Skeletal muscle tissue (tissue), 4 donors: ENCODE results near the gene KLHL29. TPM values are rescaled to one million over a fixed set of nuclear protein-coding genes. Genes with fewer than 3 reads are reported as not detected.

ENCODE experiments used
- H3K27ac ChIP-seq: one replicate; pipeline ENCODE4 v1.7.0; 2013; ENCODE audit warnings: mild to moderate bottlenecking, low read depth, low read length, inconsistent platforms
- H3K27me3 ChIP-seq, 3 donors: one replicate each; pipeline ENCODE4 v1.7.0; 2013; ENCODE audit warnings: low read length in 3 of 3; ENCODE audit not compliant: control insufficient read depth in 3 of 3, insufficient read depth in 3 of 3
- H3K36me3 ChIP-seq, 3 donors: one replicate each; pipeline ENCODE4 v1.7.0; 2013; ENCODE audit warnings: low read length in 3 of 3; ENCODE audit not compliant: control insufficient read depth in 3 of 3, insufficient read depth in 3 of 3
- H3K4me1 ChIP-seq, 3 donors: one replicate each; pipeline ENCODE4 v1.7.0; 2013; ENCODE audit warnings: low read length in 3 of 3, mild to moderate bottlenecking in 3 of 3; ENCODE audit not compliant: control insufficient read depth in 3 of 3, insufficient read depth in 3 of 3
- H3K4me3 ChIP-seq, 3 donors: one replicate each; pipeline ENCODE4 v1.7.0; 2013; ENCODE audit warnings: low read length in 3 of 3
- H3K9ac ChIP-seq, 3 donors: one replicate each; pipeline ENCODE4 v1.7.0; 2013; ENCODE audit warnings: low read length in 3 of 3, mild to moderate bottlenecking in 3 of 3, moderate library complexity in 2 of 3, low read depth in 1 of 3
- H3K9me3 ChIP-seq, 3 donors: one replicate each; pipeline ENCODE4 v1.7.0; 2013; ENCODE audit warnings: low read length in 3 of 3; ENCODE audit not compliant: control insufficient read depth in 3 of 3
- total RNA-seq: library from RNA; depleted of rRNA; stranded (reverse); fragments of >200 nt; gene quantifications from one replicate; pipeline ENCODE4 v1.2.3, GENCODE V29; 2014
- donor health status: Osteomylitis.

The KLHL29 gene
- total RNA-seq, 1 donor from 2014 or later: 3.7 TPM

DNA sequence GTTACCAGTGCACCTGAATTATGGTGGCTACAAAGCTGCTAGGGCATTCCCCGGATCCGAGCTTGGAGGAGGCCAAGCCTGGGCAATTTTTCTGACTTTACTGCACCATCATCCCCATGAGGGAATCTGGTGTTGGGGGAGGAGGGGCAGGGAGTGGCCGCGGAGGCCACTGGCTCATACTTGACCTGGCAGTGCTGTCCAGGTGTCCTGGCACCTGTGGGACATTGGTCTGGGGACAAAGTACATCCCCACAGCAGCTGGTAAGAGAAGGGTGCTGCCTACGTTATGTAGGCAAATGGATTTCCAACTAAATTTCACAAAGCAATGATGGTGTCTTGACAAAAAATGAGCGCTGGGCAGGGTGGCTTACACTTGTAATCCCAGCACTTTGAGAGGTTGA, 48.3 kb downstream of the KLHL29 start:
- Histone ChIP-seq H3K9ac (no peak overlapping the region), H3K4me3 (no peak overlapping the region), H3K27me3 (no peaks in the 10 kb centered on the region), H3K4me1 (peaks cover 0 to 13% (median 10%) of the 10 kb centered on the region in 3 donors), H3K27ac (no peak overlapping the region), H3K9me3 (peaks cover 0 to 2% (median 0%) of the 10 kb centered on the region in 3 donors), H3K36me3 (no peaks in the 10 kb centered on the region)

DNA sequence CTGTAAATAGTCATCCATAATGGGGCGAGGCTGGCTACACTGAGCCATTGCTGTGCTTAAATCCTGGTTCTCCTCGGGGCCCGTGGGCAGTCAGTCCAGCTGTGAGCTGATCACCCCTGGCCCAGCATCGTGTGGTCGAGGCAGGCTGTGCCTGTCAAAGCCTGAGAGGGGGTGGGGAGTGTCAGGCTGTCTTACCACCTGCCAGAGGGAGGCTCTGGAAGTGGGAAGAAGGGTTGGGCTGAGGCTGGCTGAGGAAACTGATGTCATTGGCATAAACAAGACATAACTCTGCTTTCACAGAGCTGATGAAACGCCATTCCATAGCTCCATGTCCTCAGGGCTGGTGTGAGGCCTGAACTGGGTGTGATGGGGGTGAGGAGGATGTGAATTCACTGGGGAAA, 49.7 kb downstream of the KLHL29 start:
- no peak overlapping the region for H3K27ac ChIP-seq
- peaks cover 0 to 10% (median 8%) of the 10 kb centered on the region in 3 donors for H3K4me1 ChIP-seq
- no peak overlapping the region for H3K9ac ChIP-seq
- H3K4me3 ChIP-seq: no peak overlapping the region
- H3K36me3 ChIP-seq: no peaks in the 10 kb centered on the region
- H3K9me3 ChIP-seq: peaks cover 0 to 2% (median 0%) of the 10 kb centered on the region in 3 donors
- no peaks in the 10 kb centered on the region for H3K27me3 ChIP-seq

DNA sequence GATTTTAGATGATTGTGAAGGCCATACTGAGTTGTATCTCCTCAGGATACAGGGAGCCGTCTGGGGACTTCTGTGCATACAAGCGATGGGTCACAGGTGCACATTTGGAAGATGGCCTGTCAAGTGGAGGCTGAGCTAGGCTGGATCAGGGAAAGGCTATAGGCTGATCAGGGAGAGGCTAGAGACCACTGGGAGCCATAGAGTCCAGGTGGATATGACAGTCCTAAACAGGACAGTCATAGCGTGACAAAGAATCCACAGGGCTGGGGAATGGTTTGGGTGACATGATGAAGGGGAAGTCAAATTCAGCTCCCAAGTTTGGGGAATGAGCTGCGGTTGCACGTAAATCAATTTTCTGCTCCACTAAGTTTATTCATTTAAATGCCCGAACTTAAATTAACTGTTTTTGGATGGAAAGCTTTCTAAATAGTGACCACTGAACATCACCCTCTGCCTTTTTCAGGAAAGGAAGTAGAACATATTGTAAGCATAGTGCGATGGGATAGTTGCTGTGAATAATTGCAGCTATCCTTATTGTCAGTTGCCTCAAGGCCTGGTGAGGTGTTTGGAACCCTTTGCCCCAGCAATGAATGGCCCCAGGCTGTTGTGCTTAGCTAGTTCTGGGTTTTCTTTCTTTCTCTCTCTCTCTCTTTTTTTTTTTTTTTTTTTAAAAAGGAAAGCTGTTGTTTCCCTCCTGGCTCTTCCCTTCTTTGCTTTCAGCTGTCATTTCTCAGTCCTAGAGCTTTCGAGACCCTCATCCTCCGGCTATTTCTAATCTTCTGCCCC, 50.5 kb downstream of the KLHL29 start:
- Histone ChIP-seq H3K4me3 (no peak overlapping the region), H3K27me3 (no peaks in the 10 kb centered on the region), H3K27ac (no peak overlapping the region), H3K36me3 (no peaks in the 10 kb centered on the region), H3K9me3 (no peaks in the 10 kb centered on the region), H3K4me1 (peaks cover 0 to 4% (median 2%) of the 10 kb centered on the region in 3 donors), H3K9ac (no peak overlapping the region)

DNA sequence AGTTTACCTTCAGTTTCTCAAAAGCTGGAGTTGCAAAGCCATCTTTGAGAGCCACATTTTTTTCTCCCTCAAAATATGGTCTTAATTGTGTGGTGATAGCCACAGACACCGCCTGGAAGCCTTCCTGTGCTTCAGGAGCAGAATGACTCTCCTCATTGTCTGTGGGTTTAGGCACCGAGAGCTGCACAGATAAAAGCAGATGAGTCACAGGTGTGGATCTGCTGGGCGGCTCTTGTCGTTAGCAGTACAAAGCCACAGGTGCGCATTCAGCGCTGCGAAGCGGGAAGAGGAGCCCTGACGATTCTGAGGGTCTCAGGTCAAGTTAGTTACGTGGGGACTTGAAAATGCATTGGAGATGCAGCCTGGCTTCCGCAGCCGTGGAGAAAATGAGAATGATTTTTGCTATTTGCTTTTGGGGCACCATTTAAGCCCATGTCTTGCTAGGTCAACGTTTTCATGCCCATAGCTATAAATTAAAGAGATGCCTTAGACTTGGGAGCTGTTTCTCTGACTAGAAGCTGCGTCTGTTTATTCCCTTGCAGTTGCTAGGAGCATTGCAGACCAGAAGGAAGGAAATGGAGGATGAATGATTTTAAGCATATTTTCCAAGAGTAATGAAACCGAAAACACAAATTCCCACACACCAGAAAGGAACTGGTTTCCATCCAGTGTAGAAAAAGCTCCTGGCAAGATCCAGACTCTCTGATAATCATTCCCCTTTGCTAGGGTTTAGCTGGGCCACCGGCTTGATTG, 51.5 kb downstream of the KLHL29 start:
- H3K36me3 ChIP-seq: no peaks in the 10 kb centered on the region
- H3K4me1 ChIP-seq: peaks cover 0 to 4% (median 0%) of the 10 kb centered on the region in 3 donors
- H3K4me3 ChIP-seq: no peak overlapping the region
- no peaks in the 10 kb centered on the region for H3K27me3 ChIP-seq
- H3K27ac ChIP-seq: peak overlapping the region; percentile 8
- peaks cover 1 to 2% (median 1%) of the 10 kb centered on the region in 3 donors for H3K9me3 ChIP-seq
- no peak overlapping the region for H3K9ac ChIP-seq

DNA sequence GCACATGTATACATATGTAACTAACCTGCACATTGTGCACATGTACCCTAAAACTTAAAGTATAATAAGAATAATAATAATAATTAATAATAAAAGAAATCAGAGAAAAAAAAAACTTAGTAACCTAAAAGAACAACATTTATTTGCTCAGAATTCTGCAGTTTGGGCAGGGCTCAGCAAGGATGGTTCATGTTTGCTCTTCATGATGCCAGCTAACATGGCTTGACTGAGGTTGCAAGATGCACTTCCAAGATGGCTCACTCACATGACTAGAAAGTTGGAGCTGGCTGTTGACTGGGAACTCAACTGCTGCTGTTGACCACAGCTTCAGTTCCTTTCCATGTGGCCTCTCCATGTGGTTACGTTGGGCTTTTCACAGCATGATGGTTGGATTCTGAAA, 56.4 kb downstream of the KLHL29 start:
- Histone ChIP-seq H3K9me3 (peaks cover 5 to 6% (median 5%) of the 10 kb centered on the region in 3 donors), H3K9ac (no peak overlapping the region), H3K27me3 (no peaks in the 10 kb centered on the region), H3K4me3 (no peak overlapping the region), H3K4me1 (no peaks in the 10 kb centered on the region), H3K27ac (no peak overlapping the region), H3K36me3 (no peaks in the 10 kb centered on the region)

DNA sequence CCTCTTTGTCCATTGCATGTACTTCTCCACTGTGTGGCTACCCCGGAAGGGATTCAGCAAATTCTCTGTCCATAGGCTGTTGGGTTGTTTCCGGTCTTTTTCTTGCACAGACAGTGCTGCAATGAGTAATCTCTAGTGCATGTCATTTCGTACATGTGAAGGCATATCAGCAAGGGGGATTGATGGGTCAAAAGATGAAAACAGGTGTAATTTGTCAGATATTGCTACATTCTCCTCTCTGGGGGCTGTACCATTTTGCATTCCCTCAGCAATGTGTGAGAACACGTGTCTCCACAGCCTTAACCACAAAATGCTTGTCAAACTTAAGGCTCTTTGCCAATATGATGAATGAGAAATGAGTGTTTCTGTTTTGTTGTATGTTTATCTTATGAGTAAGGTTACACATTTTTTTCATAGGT, 60.5 kb downstream of the KLHL29 start:
- Histone ChIP-seq H3K36me3 (no peaks in the 10 kb centered on the region), H3K9ac (no peak overlapping the region), H3K27me3 (no peaks in the 10 kb centered on the region), H3K27ac (no peak overlapping the region), H3K4me3 (no peak overlapping the region), H3K9me3 (peaks cover 5 to 6% (median 5%) of the 10 kb centered on the region in 3 donors), H3K4me1 (peaks cover 0 to 4% (median 3%) of the 10 kb centered on the region in 3 donors)

DNA sequence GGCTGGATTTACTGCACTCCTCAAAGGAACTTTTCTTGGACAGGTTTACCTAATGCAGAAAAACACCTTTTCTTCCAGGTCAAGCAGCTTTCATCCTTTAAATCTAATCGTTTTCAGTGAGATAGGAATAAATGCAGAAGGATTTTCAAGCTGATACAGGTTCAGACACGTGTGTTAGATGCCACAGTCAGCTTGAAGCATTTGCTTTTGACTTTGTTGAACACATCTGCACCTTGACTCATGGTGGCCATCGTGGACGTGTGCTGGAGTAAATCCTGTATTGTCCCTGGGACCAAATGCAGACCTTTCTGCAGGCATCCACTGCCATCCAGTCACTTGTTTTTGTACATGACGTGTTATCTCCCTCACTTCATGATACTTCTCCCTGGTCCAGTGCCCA, 61.9 kb downstream of the KLHL29 start:
- Histone ChIP-seq H3K9me3 (peaks cover 0 to under 1% (median 0%) of the 10 kb centered on the region in 3 donors), H3K27me3 (no peaks in the 10 kb centered on the region), H3K4me3 (no peak overlapping the region)

DNA sequence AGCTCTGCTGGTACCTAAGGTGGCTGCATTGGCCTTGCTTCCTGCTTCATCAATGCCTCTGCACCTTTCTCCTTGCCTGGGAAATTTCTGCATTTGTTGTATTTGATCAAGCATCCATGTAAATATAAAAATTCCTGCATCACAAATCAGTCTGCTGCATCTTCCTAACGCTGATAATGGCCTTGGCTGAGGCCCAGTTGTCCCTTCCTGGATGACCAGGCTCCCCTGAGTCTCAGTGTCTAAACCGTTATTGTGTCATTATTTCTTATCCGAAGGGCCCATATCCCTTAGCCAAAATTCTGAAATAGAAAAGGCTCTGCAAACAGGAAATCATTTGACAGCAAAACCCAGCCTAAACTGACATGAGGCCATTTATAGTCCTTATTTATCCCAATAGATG, 62.4 kb downstream of the KLHL29 start:
- no peak overlapping the region for H3K27ac ChIP-seq
- H3K36me3 ChIP-seq: no peaks in the 10 kb centered on the region
- H3K9ac ChIP-seq: no peak overlapping the region

More for the DNA sequence above, 61.9 kb downstream of the KLHL29 start:
- H3K9ac ChIP-seq: no peak overlapping the region
- H3K4me1 ChIP-seq: peaks cover 0 to 4% (median 3%) of the 10 kb centered on the region in 3 donors
- H3K27ac ChIP-seq: no peak overlapping the region
- H3K36me3 ChIP-seq: no peaks in the 10 kb centered on the region

DNA sequence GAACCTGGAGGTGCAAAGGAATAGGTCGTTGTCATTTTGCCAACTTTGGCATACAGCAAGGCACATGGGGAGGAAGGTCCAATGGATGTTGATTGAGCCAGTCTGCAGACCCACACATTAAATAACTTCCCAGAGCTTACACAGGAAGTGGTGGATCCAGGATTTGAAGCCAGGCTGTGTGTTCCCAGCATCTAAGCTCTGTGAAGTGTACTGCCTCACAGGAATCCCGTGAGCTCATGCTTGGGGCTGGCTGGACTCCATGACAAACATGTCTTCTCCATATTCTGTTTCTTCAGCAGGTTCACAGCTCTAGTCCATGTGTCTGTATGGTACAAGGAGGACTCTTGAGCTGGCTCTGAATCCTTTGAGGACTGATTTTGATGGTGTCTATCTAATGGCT, 63.9 kb downstream of the KLHL29 start:
- Histone ChIP-seq H3K4me3 (no peak overlapping the region), H3K27me3 (no peaks in the 10 kb centered on the region), H3K9me3 (no peaks in the 10 kb centered on the region), H3K9ac (no peak overlapping the region), H3K27ac (no peak overlapping the region), H3K36me3 (no peaks in the 10 kb centered on the region), H3K4me1 (peaks cover 0 to 7% (median 3%) of the 10 kb centered on the region in 3 donors)

More for the DNA sequence above, 62.4 kb downstream of the KLHL29 start:
- H3K4me3 ChIP-seq: no peak overlapping the region
- peaks cover 0 to 4% (median 3%) of the 10 kb centered on the region in 3 donors for H3K4me1 ChIP-seq
- H3K9me3 ChIP-seq: no peaks in the 10 kb centered on the region
- H3K27me3 ChIP-seq: no peaks in the 10 kb centered on the region

DNA sequence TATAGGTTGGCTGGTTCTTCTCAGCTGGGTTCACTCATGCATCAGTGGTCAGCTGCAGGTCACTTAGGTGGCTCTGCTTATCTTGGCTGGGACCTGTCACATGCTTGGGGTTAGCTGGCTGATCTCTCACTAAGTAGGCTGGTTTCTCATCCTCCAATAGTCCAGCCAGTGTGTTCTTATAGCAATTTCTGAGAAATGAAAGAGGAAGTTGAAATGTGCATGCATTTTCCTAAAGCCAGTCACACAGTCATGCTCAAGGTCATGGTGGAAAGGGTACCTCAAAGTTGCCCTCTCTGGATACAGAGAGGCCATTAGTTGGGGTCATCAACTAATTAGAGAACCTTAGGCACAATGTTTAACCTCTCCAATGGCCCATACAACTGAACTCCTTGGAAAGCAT, 64.4 kb downstream of the KLHL29 start:
- peaks cover 0 to 7% (median 3%) of the 10 kb centered on the region in 3 donors for H3K4me1 ChIP-seq
- no peaks in the 10 kb centered on the region for H3K9me3 ChIP-seq
- no peaks in the 10 kb centered on the region for H3K27me3 ChIP-seq
- H3K27ac ChIP-seq: no peak overlapping the region
- H3K9ac ChIP-seq: no peak overlapping the region
- H3K4me3 ChIP-seq: no peak overlapping the region
- H3K36me3 ChIP-seq: no peaks in the 10 kb centered on the region
